Measurements from ENCODE around the gene LAMA4. TPM values are rescaled to one million over a fixed set of nuclear protein-coding genes. Genes with fewer than 3 reads are reported as not detected.

LAMA4 gene
- total RNA-seq, result 577 and 652 TPM in 2 replicates

GRCh38 chr6:112253841-112254816, at the start of gene LAMA4:
Gene LAMA4 (minus strand): TSS chr6:112254567. CDS start chr6:112254150, 417 bp downstream.

GRCh38 chr6:112087136-112087911, 167.0 kb downstream of the LAMA4 start, which contains the start of the genes FAM229B and TUBE1:
Gene FAM229B (plus strand): TSS chr6:112087591. CDS start chr6:112099284, 11,693 bp downstream.
Gene TUBE1 (minus strand): TSS chr6:112087482. CDS start chr6:112087434, 48 bp downstream.

Other genes starting within 250 kb of the LAMA4 start
- not detected in 2 replicates for gene CCN6, start 200.5 kb downstream of the LAMA4 start, total RNA-seq
- gene TUBE1, start 167.1 kb downstream of the LAMA4 start, total RNA-seq, result 18.9 and 29.4 TPM in 2 replicates
- gene FAM229B, start 167.0 kb downstream of the LAMA4 start, total RNA-seq, result 14.4 and 26.2 TPM in 2 replicates
- gene RFPL4B, start 92.8 kb upstream of the LAMA4 start, total RNA-seq, result 0.15 and 0.17 TPM in 2 replicates